GM19099 (cell line): ENCODE results near the gene SHROOM3.

Experiments used
- POLR2A ChIP-seq: IDR thresholded peaks from 3 replicates; pipeline ENCODE4 v1.6.1; 2011; ENCODE audit warnings: low read depth; ENCODE audit not compliant: insufficient read length; ENCODE audit errors: extremely low read depth

Gene SHROOM3

DNA sequence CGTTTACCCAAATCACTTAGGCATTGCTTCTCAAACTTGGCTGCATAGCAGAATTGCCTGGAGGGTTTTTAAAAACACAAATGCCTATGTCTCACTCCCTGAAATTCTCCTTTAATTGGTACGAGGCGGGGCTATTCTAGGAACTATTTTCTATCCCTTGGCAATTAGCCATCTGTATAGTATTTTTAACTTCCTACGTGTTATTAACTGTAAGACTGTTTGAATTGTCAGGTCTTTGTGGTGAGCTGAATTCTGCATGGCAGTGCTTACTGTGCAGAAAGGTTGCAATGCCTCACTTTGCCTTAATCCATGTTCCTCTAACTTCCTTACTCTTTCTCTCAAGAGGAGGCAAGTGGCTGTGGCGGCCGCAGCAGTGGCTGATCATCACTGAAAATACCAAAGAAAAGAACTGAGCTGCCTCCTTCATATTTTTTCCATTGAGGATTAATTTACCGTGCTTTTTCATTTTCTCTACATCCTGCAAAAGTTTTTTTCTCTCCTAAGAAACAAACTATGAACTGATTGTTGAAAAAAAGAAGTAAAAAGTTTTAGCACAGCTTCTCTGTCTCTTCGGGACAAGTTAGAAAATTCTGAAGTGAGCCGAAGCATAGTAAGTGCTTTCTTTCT, at the start of gene SHROOM3:
SHROOM3 (plus strand) TSS at position 329 of the 627 bp plus-strand sequence. CDS start 824 bp downstream, outside the sequence.
- no peak for TF ChIP-seq POLR2A

DNA sequence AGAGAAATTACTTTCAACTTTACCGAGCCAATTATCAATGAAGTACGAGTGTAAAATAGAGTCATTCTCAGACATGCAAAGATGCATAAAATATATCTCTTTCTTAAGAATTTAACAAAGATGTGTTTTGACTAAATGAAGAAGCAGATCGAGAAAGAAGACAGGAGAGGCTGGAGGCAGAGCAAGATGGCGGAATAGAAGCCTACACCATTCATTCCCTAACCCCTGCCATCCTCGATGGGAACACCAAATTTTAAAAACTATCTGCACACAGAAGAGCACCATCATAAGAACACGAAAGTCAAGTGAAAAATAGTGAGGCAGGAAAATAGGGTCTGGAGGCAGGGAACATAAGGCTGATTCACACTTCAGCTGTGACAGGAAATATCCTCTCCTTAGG, 49.1 kb upstream of the SHROOM3 start:
- TF ChIP-seq POLR2A = no peak

DNA sequence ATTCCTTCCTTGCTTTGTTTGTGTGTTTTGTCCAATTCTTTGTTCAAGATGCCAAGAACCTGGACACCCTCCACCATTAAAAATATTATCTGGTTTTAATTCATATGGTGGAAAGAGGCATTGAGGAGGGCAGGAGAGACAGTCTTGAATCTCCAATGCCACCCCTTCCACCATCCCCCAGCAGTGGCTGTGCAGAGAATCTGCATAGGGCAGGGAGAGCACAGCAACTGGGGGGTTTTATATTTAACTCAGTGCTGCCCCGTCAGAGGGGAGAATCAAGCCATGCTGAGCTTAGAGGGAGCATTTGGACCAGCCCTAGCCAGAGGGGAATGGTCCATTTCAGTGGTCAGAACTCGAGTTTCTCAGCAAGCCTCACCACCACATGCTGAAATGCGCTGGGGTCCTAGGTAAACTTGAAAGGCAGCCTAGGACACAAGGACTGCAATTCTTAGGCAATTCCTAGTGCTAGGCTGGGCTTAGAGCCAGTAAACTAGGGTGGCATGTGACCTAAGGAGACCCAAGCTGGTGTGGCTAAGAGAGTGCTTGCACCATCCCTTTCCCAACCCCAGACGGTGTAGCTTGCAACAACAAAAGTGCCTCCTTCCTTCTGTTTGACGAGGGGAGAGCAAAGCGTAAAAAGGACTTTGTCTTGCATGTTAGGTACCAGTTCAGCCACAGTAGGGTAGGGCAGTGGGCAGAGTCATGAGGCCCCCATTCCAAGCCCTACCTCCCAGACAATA, 48.3 kb upstream of the SHROOM3 start:
- TF ChIP-seq POLR2A = no peak

DNA sequence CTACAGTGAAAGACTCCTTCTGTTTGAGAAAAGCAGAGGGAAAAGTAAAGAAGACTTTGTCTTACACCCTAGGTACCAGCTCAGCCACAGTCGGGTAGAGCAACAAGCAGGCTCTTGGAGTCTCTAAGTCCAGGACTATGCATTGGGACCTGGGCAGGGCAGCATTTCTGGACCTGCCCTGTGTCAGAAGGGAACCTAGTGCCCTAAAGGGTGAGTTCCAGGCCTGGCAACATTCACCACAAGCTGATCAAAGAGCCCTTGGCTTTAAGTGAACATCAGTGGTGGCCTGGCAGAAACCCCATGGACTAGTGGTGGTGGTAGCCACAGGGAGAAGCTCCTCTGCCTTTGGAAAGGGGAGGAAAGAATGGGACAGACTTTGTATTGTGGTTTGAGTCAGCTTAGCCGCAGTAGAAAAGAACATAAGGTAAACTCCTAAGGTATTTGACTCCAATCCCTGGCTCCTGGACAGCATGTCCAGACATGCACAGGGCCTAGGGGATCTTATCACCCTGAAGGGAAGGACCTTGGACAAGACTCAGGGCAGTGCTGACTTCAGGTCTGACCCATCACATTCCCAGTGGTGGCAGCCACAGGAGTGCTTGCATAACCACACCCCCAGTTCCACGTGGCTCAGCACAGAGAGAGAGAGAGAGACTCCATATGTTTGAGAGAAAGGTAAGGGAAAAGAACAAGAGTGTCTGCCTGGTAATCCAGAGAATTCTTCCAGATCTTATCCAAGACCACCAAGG, 46.7 kb upstream of the SHROOM3 start:
- no peak for TF ChIP-seq POLR2A

DNA sequence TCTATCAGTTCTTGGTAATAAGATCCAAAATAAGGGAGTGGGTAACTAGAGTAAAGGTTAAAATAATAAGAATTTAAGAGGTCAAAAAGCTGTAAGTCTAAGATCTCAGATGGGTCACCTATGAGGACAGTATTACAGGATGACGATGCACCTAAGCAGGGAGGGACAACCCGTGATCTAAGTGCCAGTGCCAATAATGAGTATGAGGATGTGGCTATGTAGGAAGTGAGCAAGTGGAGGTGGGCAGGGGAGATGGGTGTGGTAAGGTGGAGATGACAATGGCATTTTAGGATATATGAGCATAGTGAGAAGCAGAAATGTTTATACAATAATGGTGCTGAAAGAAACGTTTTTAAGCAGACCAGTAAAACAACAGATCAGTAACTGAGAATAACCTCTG, 33.4 kb upstream of the SHROOM3 start:
- TF ChIP-seq POLR2A = no peak

DNA sequence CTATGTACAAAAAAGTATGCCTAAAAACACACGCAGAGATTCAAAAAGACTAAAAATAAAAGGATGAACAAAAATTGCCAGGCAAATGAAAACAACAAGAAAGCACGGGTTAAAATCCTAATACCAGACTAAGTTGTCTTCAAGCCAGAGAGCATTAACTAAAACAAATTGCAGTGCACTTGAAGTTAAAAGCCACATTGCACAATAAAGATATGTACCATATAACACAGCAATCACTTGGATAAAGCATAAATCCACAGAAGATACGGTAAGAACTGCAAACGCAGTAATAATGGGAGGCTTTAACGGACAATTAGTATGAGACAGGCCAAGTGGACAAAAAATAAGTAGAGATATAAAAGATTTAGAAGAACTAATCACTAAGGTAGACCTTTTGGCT, 28.9 kb upstream of the SHROOM3 start:
- no peak for TF ChIP-seq POLR2A

DNA sequence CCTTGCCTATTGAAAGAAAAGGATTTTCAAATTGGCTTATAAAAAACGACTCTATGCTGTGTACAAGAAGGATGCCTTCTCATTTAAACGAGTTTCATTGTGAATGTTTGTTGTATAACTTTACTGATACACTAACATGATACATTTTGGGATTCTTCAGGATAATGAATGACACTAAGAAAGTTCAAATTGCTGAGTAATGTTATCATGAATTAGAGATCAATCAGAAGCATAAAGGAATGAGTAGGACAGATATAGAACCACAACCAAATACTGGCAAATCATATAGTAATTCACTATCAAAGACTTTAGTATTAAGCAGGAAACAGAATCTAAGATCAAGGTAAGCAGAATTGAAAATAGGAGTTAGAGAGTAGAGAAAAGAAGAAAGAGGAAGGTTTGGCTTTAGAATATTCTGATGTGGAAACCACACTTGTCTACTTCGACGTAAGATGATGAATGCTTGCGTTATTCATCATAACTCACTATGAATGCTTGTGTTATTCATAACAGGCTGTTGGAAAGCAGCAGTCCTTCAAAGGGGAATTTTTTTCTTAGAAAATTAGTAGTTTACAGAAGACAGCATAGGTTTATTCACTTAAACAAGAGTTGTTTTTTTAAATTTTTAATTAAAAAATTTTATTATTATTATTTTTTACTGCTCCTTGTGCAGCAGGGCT, 27.4 kb upstream of the SHROOM3 start:
- TF ChIP-seq POLR2A = no peak

DNA sequence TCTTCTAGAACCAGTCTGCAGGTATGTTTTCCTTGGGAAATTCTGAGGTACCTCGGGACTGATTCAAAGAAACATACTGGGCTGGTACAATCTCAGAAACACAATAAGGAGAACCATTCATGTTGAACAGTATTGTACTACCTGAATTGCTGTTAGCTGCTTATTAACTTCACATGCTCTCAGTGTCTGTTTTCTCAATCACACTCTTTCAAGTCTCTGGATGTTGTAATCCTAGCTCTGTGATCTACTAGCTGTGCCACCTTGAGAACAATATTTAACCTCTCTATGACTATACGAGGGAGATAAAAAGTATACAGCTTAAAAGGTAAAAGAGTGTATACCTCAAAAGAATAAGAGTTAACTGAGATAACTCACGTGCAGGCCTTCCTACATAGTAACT, 24.4 kb upstream of the SHROOM3 start:
- TF ChIP-seq POLR2A = no peak

DNA sequence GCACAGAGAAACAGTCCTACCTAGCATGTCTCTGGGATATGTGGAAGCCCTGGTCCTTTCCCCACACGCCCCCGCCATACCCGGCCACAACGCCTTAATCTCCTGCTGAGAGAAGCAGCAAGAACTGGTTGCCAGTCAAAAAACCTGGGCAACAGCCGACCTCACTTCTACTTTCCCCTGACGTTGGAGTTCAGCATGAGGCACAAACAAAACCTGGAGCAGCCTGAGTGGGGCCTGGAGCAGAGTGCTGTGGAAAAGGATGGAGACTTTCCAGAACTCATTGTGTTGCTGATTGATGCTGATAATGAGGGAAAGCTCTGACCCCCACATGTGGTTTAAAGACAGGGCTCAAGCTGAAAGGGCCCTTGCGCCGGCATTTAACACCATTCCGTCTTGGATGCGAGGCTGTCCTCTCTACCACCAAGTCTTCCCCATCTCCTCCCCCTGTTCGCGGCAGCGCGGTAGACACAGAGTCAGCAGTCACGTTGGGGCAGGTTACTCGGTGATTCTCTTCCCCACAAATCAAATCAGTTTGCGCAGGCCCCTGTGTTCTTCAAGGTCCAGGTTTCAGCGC, 14.8 kb upstream of the SHROOM3 start:
- no peak for TF ChIP-seq POLR2A

DNA sequence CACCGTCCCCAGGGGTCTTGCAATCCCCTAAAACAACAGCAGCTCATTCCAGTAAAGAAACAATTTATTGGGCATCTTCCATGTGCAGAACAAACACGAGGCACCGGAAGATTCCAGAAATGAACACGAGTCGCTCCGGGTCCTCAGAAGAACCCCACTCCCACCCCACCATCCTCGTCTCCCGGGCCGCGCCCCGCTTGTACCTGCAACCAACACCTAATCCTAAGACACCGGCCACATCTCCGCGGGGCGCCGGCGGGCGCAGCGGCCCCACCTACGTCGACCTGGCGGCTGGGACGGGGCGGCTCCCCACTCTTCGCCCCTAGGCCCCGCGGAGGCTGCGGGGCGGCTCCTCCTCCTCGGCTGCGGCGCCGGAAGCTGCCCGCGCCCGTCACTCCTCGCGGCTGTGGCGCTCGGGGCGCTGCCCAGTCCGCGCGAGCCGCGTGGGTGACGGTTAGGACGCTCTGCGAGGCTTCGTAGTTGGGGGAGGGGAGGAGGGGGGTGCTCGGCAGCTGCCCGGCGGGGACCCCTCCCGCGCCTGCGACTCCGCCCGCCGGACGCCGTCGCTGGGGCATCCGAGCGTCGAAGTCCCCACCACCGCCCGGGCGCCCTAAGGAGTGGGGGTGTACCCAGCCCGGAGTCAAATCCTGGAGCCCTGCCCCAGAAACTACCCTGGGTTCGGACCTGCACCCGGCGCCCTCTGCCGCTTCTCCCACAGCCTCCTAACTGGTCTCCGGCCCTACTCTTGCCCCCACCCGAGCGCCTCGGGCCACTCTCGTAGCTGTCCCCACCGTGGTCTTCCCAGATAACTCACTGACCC, 14.1 kb upstream of the SHROOM3 start, which contains the start of gene CCDC158:
CCDC158 (minus strand) TSS at position 380 of the 820 bp plus-strand sequence. CDS start 17,934 bp downstream, outside the sequence.
- TF ChIP-seq POLR2A = no peak

DNA sequence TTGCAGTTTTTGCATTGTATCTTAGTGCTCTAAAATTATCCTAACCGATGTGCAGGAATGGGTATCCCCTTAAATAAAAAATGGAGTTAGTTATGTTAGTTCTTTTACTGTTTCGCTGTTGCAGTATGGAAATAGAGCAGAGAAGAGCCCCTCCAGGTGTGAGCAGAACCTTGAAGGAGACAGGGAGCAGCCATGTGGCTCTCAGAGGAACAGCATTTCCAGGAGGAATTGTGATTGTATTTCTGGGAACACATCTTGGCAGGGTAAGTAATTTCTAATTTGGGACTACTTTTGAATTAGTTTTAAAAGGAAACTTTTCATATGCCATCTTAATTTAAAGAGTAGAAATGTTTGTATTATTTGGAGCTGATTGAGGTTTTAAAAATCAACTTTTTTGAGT, 8.8 kb upstream of the SHROOM3 start:
- TF ChIP-seq POLR2A = no peak

DNA sequence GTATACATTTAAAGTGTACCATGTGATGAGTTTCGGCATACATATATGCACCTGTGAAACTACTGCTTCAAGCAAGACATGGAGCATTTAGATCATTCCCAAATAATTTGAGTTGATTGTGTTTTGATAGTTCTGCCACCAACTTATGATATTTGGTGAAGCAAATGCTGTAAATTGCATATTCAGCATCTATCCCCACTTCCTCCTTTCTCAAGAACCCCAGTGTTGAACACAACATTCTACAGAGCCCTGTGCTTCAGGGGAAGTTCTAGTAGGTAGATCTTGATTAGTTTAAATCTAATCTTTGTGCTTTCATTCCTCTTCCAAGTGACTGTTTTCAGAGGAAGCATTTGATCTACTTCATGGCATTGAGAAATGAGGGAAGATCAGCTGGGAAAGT, 5.4 kb upstream of the SHROOM3 start:
- no peak for TF ChIP-seq POLR2A

DNA sequence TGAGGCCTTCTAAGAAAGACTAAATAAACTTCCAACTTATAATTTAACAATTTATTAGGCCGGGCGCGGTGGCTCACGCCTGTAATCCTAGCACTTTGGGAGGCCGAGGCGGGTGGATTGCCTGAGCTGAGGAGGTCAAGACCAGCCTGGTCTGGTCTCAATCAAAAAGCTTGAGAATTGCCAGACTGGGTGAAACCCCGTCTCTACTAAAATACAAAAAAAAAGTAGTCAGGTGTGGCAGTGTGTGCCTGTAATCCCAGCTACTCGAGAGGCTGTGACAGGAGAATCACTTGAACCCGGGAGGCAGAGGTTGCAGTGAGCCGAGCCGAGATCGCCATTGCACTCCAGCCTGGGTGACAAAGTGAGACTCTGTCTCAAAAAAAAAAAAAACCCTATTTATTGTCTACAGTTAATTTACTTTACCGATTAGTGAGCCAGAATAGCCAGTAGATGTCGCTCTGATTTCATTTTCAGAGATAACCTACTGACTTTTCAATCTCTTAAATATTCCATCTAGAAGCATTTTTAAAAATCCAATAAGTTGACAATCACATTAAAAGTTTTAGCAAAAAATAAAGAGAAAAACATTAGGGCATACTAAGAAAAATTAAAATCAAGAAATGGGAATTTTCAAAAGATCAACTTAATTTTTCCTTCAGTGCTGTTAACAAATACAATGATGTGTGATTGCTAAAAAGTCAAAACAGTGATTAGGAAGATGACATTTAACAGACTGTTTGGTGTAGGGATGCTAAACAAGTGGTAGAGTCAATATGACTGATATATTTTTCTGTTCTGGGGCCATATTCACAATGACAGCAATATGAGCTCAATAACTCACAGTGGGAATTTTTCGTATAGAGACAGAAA, 4.3 kb upstream of the SHROOM3 start:
- no peak for TF ChIP-seq POLR2A
